SH-SY5Y (cell line): Measurements from ENCODE around the gene FARP2.

Experiments used
- GATA2 ChIP-seq: IDR thresholded peaks from 2 replicates; pipeline ENCODE4 v1.6.1; 2011; ENCODE audit warnings: mild to moderate bottlenecking, low read depth, low read length
- GATA3 ChIP-seq: IDR thresholded peaks from 2 replicates; pipeline ENCODE4 v1.6.1; 2011; ENCODE audit warnings: low read depth, mild to moderate bottlenecking, low read length, moderate library complexity

DNA sequence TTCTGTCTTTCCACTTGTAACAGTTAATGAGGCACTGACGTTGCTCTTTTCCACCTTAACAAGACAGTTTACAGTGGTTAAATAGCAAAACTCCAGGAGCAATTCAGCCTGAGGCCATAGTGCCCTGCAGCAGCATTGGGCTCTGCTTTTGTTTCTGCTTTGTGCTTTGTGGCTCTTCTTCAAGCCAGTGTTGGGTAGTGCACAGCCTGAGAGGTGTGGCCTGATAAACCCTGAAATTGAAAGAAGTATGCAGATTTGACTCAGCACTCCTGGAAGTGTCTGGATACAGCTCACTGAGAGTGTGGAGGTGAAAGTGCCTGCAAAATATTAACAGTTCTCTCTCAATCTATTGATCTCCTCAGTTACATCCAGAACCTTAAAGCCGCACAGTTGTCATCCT is 89.3 kb downstream of the FARP2 start:
- TF ChIP-seq GATA2 = no peak
- TF ChIP-seq GATA3 = no peak
